Measurements from ENCODE around the gene OR10P1. TPM values are rescaled to one million over a fixed set of nuclear protein-coding genes. Genes with fewer than 3 reads are reported as not detected.

OR10P1 gene
- total RNA-seq, 1 donor, result not detected

GRCh38 chr12:55676707-55677106, 40.0 kb downstream of the OR10P1 start:
- no peaks in the 10 kb centered on the region for H3K9me3 ChIP-seq (ENCODE audit: low read depth, low read length)
- peaks cover 6% of the 10 kb centered on the region for H3K27me3 ChIP-seq (ENCODE audit: insufficient read depth, low read length)
- no peak overlapping the region for H3K27ac ChIP-seq (ENCODE audit: low read depth, low read length)
- H3K36me3 ChIP-seq (ENCODE audit: insufficient read depth, low read length), result no peaks in the 10 kb centered on the region
- peaks cover 8% of the 10 kb centered on the region for H3K4me1 ChIP-seq (ENCODE audit: insufficient read depth, low read length)
- no peaks in the 10 kb centered on the region for H3K79me2 ChIP-seq (ENCODE audit: insufficient read depth, low read length)
- H3K4me3 ChIP-seq (ENCODE audit: insufficient read depth, low read length), result no peak overlapping the region
- no peak overlapping the region for H3K4me2 ChIP-seq (ENCODE audit: insufficient read depth, low read length)
- no peak for DNase-seq (ENCODE audit: insufficient read length, low spot score, missing footprints)
- TF ChIP-seq CTCF (IDR thresholded peaks at IDR 0.05; ENCODE audit: extremely low read depth, low read depth, low read length), result no peak
- no peak overlapping the region for H2AFZ ChIP-seq (ENCODE audit: low read length)
- no peaks in the 10 kb centered on the region for H4K20me1 ChIP-seq (ENCODE audit: insufficient read depth, low read length)

DNA sequence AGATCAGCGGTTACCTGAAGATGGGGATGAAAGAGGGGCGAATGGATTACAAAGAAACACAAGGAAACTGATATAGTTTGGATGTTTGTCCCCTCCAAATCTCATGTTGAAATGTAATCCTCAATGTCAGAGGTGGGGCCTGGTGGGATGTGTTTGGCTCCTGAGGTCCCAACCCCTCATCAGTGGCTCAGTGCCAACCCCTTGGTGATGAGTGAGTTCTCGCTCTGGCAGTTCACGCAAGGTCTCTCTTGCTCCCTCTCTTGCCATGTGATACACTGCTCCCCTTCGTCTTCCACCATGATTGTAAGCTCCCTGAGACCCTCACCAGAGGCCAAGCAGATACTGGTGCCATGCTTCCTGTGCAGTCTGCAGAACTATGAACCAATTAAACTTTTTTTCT, 43.0 kb downstream of the OR10P1 start:
- Histone ChIP-seq H3K4me1 (ENCODE audit: insufficient read depth, low read length) (peaks cover 14% of the 10 kb centered on the region), H3K27ac (ENCODE audit: low read depth, low read length) (no peak overlapping the region), H3K79me2 (ENCODE audit: insufficient read depth, low read length) (no peaks in the 10 kb centered on the region), H3K9me3 (ENCODE audit: low read depth, low read length) (no peaks in the 10 kb centered on the region), H4K20me1 (ENCODE audit: insufficient read depth, low read length) (no peaks in the 10 kb centered on the region), H3K36me3 (ENCODE audit: insufficient read depth, low read length) (peaks cover 3% of the 10 kb centered on the region), H3K4me3 (ENCODE audit: insufficient read depth, low read length) (no peak overlapping the region), H3K27me3 (ENCODE audit: insufficient read depth, low read length) (peaks cover 2% of the 10 kb centered on the region), H2AFZ (ENCODE audit: low read length) (no peak overlapping the region), H3K4me2 (ENCODE audit: insufficient read depth, low read length) (no peak overlapping the region)
- no peak for DNase-seq (ENCODE audit: insufficient read length, low spot score, missing footprints)
- TF ChIP-seq CTCF (IDR thresholded peaks at IDR 0.05; ENCODE audit: extremely low read depth, low read depth, low read length), result no peak

DNA sequence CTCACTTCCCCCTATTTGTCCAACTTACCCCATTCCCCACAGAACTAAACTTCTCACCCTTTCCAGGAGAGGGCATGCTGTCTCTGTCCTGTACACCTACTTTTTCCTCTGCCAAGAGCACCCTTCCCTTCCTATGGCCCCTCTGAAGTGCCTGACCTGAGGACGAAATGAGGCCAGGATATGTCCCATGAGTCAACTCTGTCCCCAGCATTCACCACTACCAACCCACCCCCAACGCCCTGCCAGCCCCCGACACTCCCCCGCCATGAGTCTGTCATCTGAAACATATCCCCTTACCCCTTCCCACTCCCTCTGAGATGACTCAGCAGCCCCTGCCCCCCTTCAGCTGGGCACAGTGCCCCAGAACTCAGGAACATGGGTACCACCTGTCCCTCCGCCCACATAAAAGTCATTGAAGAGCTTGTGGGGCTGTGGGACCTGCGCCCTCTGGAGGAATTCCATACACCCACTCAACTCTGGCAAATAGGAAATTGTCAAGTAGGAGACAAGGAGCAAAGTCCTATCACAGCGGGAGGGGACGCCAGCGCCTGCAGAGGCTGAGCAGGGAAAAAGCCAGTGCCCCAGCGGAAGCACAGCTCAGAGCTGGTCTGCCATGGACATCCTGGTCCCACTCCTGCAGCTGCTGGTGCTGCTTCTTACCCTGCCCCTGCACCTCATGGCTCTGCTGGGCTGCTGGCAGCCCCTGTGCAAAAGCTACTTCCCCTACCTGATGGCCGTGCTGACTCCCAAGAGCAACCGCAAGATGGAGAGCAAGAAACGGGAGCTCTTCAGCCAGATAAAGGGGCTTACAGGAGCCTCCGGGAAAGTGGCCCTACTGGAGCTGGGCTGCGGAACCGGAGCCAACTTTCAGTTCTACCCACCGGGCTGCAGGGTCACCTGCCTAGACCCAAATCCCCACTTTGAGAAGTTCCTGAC, 44.7 kb downstream of the OR10P1 start:
- Histone ChIP-seq H3K79me2 (ENCODE audit: insufficient read depth, low read length) (no peaks in the 10 kb centered on the region), H3K36me3 (ENCODE audit: insufficient read depth, low read length) (peaks cover 19% of the 10 kb centered on the region), H3K4me3 (ENCODE audit: insufficient read depth, low read length) (peak overlapping the region; percentile 55), H3K27ac (ENCODE audit: low read depth, low read length) (no peak overlapping the region), H3K4me2 (ENCODE audit: insufficient read depth, low read length) (peak overlapping the region; percentile 70), H2AFZ (ENCODE audit: low read length) (peak overlapping the region; percentile 40), H3K4me1 (ENCODE audit: insufficient read depth, low read length) (peaks cover 14% of the 10 kb centered on the region), H3K9me3 (ENCODE audit: low read depth, low read length) (no peaks in the 10 kb centered on the region), H3K27me3 (ENCODE audit: insufficient read depth, low read length) (no peaks in the 10 kb centered on the region), H4K20me1 (ENCODE audit: insufficient read depth, low read length) (peaks cover 7% of the 10 kb centered on the region)
- DNase-seq (ENCODE audit: insufficient read length, low spot score, missing footprints), result peak; percentile 79
- peak; percentile 38 for TF ChIP-seq CTCF (IDR thresholded peaks at IDR 0.05; ENCODE audit: extremely low read depth, low read depth, low read length)

- peak overlapping the region; percentile 40 for H2AFZ ChIP-seq (ENCODE audit: low read length)
Measured at GRCh38 chr12:55682087-55682796, 45.5 kb downstream of the OR10P1 start.

More at GRCh38 chr12:55682087-55682796, 45.5 kb downstream of the OR10P1 start:
- H4K20me1 ChIP-seq (ENCODE audit: insufficient read depth, low read length), result peaks cover 7% of the 10 kb centered on the region
- peaks cover 14% of the 10 kb centered on the region for H3K4me1 ChIP-seq (ENCODE audit: insufficient read depth, low read length)
- no peak overlapping the region for H3K27ac ChIP-seq (ENCODE audit: low read depth, low read length)
- no peaks in the 10 kb centered on the region for H3K9me3 ChIP-seq (ENCODE audit: low read depth, low read length)
- H3K79me2 ChIP-seq (ENCODE audit: insufficient read depth, low read length), result no peaks in the 10 kb centered on the region
- H3K4me3 ChIP-seq (ENCODE audit: insufficient read depth, low read length), result peak overlapping the region; percentile 55
- no peak for DNase-seq (ENCODE audit: insufficient read length, low spot score, missing footprints)
- H3K4me2 ChIP-seq (ENCODE audit: insufficient read depth, low read length), result peak overlapping the region; percentile 70
- no peak for TF ChIP-seq CTCF (IDR thresholded peaks at IDR 0.05; ENCODE audit: extremely low read depth, low read depth, low read length)
- no peaks in the 10 kb centered on the region for H3K27me3 ChIP-seq (ENCODE audit: insufficient read depth, low read length)
- H3K36me3 ChIP-seq (ENCODE audit: insufficient read depth, low read length), result peaks cover 21% of the 10 kb centered on the region

All from osteoblast (primary cell).